GM19395 (cell line): Measurements from ENCODE around the gene PEX11B.
"Not testable (repeated sequence)": the region's sequence is repeated elsewhere in the genome, so short reads cannot be mapped to it uniquely, and the experiment has no call there.

Experiments used
- ATAC-seq: cut with Tn5 transposase; IDR thresholded peaks from one replicate; pipeline ENCODE4 v1.9.1; 2021; ENCODE audit warnings: mild to moderate bottlenecking, moderate library complexity; ENCODE audit not compliant: unreplicated experiment

The PEX11B gene

DNA sequence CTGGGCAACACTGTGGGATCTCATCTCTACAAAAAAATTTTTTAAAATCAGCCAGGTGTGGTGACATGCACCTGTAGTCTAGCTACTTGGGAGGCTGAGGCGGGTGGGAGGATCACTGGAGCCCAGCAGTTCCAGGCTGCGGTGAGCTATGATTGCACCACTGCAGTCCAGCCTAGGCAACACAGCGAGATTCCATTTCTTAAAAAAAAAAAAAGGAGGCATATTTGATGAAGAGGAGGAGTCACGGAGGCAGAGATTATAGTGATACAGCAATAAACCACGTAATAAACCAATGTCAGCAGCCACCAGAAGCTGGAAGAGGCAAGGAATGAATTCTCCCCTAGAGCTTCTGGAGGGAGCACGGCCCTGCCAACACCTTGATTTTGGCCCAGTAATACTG, 35.3 kb upstream of the PEX11B start:
- no peak for ATAC-seq

- ATAC-seq: no peak
Measured at GRCh38 chr1:145952903-145953302, 34.4 kb upstream of the PEX11B start.

- ATAC-seq: no peak
Measured at GRCh38 chr1:145951526-145951925, 33.0 kb upstream of the PEX11B start.

DNA sequence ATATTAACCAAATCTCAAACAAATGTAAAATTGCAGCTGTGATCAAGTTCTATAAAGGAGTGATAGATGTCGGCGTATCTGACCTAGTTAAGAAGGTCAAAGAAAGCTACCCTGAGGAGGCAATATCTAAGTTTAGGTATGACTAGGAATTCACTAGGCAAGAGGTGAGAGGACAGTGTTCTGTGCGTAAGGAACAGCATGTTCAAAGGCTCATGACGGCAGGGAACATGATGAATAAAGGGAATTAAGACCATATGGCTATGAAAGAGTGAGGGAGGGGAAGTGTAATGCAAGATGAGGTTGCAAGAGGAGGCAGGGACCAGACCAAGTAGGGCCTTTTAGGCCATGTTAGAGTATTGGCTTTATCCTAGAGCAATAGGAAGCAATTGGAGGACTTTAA, 30.7 kb upstream of the PEX11B start:
- no peak for ATAC-seq

- ATAC-seq: no peak
Measured at GRCh38 chr1:145947551-145947950, 29.0 kb upstream of the PEX11B start.

DNA sequence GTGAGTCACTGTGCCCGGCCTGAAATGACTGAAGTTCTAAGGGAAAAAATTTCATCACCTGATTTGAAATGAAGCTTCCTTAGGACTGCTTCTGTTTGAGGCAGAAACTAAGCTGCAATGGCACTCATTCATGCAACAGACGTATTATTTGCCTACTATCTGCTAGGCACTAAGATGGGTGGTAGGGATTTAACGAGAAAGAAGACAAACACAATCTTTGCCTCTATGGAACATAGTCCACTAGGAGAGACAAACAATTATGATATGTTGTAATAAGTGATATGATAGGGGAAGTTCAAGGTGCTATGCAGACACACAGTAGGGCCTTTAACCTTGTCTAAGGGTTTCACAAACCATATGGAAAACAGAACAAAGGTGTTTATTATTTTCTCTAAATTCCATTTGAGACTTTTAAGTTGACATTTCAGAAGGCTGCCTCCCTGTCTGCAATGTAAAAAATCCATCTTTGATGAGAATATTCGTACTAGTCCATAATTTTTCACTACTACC, 28.0 kb upstream of the PEX11B start:
- ATAC-seq: no peak

DNA sequence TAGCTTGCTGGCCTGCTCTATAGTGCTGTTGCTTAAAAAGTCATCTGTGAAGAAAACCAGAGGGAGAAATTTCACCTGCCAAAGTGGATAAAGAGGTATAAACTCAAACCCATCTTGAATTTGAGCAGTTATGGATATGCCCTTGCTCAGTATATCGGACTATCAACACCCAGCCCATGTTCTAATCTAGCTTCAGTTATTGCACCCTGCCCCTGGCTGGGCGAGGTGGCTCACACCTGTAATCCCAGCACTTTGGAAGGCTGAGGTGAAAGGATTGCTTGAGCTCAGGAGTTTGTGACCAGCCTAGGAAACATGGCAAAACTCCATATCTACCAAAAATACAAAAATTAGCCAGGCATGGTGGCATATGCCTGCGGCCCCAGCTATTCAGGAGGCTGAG, 26.0 kb upstream of the PEX11B start:
- no peak for ATAC-seq

DNA sequence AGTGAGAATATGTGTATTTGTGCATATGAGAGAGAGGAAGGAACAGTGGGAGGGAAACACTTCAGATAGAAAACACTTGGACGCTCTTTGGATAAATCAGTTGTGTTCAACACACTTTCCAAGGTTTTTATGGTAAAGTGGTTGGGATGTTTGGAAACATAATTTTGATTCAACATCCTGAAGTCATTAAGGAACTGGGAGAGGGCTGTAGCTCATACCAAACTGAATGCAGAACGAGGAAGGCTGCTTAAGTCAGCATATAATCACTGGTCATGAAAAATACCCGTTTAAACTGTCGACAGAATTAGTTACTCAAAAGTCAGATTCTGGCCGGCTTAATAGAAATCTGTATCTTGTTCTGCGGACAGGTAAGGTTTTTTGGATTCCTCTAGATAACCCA, 24.4 kb upstream of the PEX11B start:
- ATAC-seq: no peak

DNA sequence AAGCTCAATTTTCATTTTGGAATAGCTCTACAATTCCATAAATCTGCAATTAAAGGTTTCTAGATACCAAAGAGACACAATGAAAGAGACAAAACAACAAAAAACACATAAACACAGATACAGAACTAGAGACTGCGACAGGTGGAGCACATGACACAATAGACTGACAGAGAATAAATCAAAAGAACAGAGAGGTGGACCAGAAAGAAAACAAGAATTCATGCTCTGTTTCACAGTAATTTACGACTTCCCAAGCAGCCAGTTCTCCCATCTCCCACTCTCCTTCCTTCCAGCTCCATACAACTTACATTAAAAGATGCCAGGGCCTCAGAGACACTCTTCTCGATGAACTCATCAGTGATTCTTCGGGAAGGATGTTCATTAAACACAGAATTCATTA, 23.9 kb upstream of the PEX11B start:
- ATAC-seq: no peak

- ATAC-seq: no peak
Measured at GRCh38 chr1:145937436-145937835, 18.9 kb upstream of the PEX11B start.

- no peak for ATAC-seq
Measured at GRCh38 chr1:145936247-145936646, 17.7 kb upstream of the PEX11B start.

- no peak for ATAC-seq
Measured at GRCh38 chr1:145935708-145936107, 17.2 kb upstream of the PEX11B start.

GRCh38 chr1:145932522-145933009, 14.0 kb upstream of the PEX11B start:
- not testable (repeated sequence) for ATAC-seq

DNA sequence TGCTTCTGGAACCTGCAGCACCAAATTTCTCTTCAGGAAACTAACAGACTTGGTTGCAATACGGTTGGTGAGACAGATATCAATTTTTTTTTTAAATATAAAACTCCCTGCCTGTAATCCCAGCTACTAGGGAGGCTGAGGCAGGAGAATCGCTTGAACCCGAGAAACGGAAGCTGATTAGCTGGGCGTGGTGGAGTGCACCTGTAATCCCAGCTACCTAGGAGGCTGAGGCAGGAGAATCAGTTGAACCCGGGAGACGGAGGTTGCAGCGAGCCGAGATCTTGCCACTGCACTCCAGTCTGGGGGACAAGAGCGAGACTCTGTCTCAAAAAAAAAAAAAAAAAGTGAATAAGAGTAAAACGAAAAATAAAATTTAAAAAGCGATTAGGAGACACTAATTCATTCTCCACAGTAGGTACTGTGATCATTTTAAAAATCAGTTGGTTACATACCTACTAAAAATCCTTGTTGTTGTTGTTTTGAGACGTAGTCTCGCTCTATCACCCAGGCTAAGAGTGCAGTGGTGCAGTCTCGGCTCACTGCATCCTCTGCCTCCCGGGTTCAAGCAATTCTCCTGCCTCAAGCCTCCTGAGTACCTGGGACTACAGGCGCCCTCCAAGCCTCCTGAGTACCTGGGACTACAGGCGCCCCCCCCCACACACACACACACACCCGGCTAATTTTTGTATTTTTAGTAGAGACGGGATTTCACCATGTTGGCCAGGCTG, 9.6 kb upstream of the PEX11B start:
- peak; percentile 3 for ATAC-seq

GRCh38 chr1:145927063-145927886, 8.8 kb upstream of the PEX11B start, which contains the start of gene RBM8A:
RBM8A (minus strand) TSS chr1:145927484; CDS start chr1:145927426, 58 bp downstream.
- ATAC-seq: peak; percentile 94

DNA sequence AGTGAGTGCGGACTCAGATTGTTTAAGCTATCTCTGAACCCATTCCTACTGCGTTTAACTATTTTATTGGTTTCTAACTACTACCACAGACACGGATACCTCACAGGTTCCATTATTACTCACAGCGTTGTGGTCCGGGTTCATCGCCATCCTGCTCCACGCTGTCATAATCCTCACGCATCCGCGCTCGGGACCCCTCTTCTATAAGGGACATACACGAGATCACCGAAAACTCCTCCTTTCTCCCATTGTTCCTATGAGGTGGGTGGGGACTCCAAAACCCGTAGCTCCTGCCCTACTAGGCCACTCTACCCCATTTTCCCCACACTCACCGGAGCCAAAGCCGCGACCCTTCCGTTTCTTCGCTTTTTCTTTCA, 8.2 kb upstream of the PEX11B start:
- peak; percentile 11 for ATAC-seq

GRCh38 chr1:145922266-145922665, 3.7 kb upstream of the PEX11B start:
- ATAC-seq: no peak

- not testable (repeated sequence) for ATAC-seq
Measured at GRCh38 chr1:145920297-145920696, 1.8 kb upstream of the PEX11B start.

- peak; percentile 89 for ATAC-seq
Measured at GRCh38 chr1:145918992-145919939, 749 bp upstream of the PEX11B start.

DNA sequence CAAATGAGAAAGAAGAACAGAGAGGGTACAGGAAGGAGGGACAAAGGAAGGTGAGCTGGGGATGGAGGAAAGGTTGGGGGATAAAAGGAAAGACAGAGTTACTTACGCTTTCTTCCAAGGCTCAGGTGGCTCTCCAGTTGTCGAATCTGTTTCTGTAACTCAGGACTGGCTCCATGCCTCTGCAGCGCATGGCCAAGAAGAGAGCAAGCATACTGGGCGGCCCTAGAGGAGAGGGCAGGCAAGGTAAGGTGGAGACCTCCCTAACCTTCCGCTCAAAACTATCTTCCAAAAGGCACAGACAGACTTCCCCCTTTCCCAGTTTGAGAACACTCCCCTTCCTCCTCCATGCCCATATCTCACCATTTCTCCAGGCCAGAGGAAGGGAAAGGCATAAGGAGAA, 922 bp downstream of the PEX11B start:
- no peak for ATAC-seq

- ATAC-seq: no peak
Measured at GRCh38 chr1:145916745-145917144, 1.8 kb downstream of the PEX11B start.
